CD4-positive, alpha-beta T cell treated with Interleukin-4 for 1 hour (primary cell): Measurements from ENCODE around the gene KCNN3.

Experiments used
- DNase-seq, 2 donors: peaks; one replicate each; pipeline ENCODE4 v3.0.0-alpha.2; 2020 to 2022

KCNN3 gene

GRCh38 chr1:154747740-154748404 lies 122.2 kb downstream of the KCNN3 start:
- DNase-seq = peak; percentile 47 to 51

DNA sequence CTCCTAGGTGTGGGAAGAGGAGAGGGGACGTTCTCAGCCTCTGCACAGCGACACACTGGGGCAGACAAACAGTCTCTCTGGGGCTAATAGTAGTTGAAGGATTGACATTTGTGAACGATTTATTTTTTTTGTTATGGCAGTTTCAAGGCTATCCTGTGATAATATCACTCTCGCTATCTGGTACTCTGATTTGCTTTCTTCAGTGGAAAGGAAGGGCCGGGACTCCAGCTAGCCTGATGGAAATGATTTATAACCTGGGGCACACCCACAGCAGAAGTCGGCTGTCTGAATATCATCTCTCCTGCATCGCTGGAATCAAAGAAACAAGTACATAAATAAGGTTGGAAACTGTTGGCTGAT lies 122.7 kb downstream of the KCNN3 start:
- DNase-seq = no peak

DNA sequence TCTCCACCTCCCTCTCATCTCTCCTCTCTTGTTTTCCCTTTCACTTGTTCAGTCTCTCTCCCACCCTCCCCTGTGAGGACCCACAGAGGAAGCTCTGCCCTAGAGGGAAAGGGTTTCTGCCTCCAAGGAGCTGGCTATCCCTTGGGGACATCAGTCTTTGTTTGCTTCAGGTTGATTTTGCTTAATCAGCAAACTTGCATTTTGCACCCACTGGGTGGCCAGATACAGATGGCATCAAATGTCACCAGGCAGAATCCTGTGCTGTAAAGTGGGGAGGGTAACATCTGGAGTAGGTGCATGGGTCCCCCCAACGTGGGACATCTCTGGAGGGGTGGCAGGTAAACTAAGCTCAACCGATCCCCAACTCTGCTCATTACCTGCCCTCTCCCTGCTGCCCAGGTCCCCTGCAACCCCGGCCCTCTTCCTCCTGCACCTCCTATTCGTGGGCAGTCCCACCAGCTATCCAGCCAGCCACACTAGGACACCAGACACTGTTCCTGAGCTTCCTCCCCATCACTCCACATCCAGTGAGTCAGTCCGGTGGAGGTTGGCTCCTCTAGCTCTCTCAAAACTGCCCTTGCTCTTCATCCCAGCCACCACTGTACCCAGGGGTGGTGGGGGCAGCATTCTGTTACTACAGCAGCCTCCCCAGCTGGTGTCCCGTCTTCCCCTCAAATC lies 123.3 kb downstream of the KCNN3 start:
- no peak for DNase-seq

GRCh38 chr1:154745750-154746425 lies 124.2 kb downstream of the KCNN3 start:
- no peak for DNase-seq

- DNase-seq = peak in 1 of 2 donors; percentile 25
Measured at GRCh38 chr1:154745286-154745731, 124.8 kb downstream of the KCNN3 start.

- DNase-seq = no peak
Measured at GRCh38 chr1:154744352-154745035, 125.6 kb downstream of the KCNN3 start.

- DNase-seq = no peak
Measured at GRCh38 chr1:154743526-154744036, 126.5 kb downstream of the KCNN3 start.

- DNase-seq = no peak
Measured at GRCh38 chr1:154742606-154743005, 127.5 kb downstream of the KCNN3 start.

DNA sequence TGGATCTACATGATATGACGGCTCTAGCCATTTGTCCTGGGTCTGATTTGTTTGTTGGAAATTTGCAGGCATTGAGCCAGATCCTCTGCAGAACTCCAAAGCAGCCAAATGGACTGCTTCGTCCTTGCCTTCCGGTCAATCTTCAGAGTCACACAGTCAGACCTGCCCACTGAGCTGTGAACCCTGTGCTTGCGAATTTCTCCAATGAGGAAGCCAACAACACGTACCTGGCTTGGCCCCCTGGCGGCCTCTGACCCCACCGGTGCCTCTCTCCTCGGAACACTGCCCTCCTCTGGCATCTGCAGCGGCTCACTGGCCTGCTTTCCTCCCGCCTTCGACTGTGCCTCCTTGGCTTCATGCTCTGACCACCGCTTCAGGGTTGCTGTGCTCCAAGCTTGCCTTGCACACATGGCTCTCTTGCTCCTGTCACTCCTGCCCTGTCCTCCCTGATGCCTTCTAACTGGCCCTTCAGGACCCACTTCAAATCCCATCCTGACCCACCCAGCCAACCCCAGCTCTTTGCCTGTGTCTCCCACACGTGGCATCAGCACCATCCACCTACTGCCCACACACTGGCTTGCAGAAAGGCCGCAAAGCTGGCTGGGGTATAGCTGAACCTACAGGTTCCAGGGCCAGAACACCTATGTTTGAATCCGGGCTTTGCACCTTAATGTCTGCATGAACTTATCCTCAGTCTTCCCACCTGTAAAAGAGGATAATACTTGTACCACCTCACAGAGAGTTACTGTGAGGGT lies 128.2 kb downstream of the KCNN3 start:
- no peak for DNase-seq

GRCh38 chr1:154741327-154741726 lies 128.8 kb downstream of the KCNN3 start:
- DNase-seq = no peak

DNA sequence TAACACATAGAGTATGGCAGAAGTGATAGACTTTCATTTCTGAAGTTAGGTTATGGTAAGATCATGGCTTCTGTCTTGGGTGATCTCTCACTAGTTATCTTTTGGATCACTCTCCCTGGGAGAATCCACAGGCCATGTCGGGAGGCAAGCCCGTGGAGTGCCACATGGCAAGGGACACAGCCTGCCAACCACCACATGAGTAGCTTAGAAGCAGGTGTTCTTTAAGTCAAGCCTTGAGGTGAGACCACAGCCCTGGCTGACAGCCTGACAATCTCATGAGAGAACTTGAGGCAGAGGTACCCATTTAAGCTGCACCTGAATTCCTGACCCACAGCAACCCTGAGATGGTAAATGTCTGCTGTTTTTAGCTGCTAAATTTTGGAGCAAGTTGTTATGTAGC lies 130.4 kb downstream of the KCNN3 start:
- no peak for DNase-seq

GRCh38 chr1:154736841-154737240 lies 133.2 kb downstream of the KCNN3 start:
- peak in 1 of 2 donors; percentile 33 for DNase-seq

DNA sequence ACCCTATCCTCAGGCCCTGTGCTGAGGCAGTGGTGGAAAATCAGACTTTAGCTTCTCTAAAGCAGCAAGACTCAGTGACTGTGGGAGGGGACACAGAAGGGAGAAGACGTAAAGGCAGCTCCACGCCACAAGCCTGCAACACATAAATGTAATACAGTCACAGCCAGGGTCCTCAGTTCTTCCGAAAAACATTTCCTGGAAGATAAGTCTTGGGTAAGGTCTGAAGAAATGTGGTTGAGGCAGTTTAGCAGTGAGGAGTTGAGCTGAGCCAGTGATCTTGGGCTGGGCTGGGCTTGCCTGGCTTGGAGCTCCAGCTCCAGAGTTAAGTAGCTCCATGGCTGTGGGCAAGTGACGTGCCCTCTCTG lies 134.3 kb downstream of the KCNN3 start:
- no peak for DNase-seq

- DNase-seq = no peak
Measured at GRCh38 chr1:154735061-154735803, 134.8 kb downstream of the KCNN3 start.

DNA sequence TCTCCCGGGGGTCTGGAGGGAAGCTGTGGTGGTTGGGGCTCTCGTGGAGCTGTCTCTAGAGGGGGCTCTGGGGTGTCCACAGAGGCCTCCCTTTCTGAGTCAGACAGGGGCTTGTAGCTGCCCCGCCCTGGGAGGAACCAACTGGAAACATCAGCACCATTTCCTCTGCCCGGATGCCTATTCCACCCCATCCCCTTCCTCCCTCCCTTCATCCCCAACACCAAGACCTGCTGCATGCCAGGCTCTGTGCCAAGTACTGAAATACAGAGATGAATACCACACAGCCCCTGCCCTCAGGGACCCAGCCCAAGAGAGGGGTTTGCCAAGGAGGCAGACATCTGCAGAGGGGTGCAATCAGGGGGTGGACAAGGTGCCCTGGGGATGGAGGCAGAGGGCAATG lies 136.5 kb downstream of the KCNN3 start:
- no peak for DNase-seq

- no peak for DNase-seq
Measured at GRCh38 chr1:154730986-154731489, 139.0 kb downstream of the KCNN3 start.

- DNase-seq = no peak
Measured at GRCh38 chr1:154730259-154730658, 139.8 kb downstream of the KCNN3 start.

GRCh38 chr1:154729577-154729976 lies 140.5 kb downstream of the KCNN3 start:
- DNase-seq = no peak

DNA sequence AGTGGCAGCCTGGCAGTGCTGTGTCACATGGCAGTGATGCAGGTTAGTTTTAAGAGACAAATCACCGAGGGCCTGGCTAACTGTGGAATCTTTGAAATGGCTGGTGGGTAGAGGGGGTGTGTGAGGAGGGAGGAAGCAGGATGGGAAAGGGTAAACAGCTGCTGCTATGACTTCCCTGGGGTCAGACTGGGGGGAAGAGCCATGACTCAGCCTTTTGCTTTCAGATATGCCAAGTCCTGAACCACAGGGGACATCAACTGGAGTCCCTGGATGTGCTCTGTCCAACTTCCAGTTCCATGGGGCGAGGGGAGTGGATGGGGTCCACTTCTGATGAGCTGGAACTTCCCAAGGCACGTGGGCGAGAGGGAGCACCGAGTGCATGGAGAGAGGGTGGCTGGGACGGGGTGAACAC lies 141.0 kb downstream of the KCNN3 start:
- no peak for DNase-seq

GRCh38 chr1:154726896-154727753 lies 143.0 kb downstream of the KCNN3 start:
- DNase-seq = no peak

GRCh38 chr1:154726443-154726842 lies 143.6 kb downstream of the KCNN3 start:
- no peak for DNase-seq
